ENCODE data around the gene MAP1LC3B2.

Gene MAP1LC3B2

GRCh38 chr12:116614194-116614915, 55.2 kb downstream of the MAP1LC3B2 start:
- TF ChIP-seq GABPA (IDR thresholded peaks at IDR 0.05; ENCODE audit: low read depth), result no peak
- no peak for TF ChIP-seq REST (IDR thresholded peaks at IDR 0.05; ENCODE audit: insufficient replicate concordance, low read depth)
- TF ChIP-seq POLR2AphosphoS5 (IDR thresholded peaks at IDR 0.05; ENCODE audit: low read depth), result no peak
- TF ChIP-seq, protein P1, sequence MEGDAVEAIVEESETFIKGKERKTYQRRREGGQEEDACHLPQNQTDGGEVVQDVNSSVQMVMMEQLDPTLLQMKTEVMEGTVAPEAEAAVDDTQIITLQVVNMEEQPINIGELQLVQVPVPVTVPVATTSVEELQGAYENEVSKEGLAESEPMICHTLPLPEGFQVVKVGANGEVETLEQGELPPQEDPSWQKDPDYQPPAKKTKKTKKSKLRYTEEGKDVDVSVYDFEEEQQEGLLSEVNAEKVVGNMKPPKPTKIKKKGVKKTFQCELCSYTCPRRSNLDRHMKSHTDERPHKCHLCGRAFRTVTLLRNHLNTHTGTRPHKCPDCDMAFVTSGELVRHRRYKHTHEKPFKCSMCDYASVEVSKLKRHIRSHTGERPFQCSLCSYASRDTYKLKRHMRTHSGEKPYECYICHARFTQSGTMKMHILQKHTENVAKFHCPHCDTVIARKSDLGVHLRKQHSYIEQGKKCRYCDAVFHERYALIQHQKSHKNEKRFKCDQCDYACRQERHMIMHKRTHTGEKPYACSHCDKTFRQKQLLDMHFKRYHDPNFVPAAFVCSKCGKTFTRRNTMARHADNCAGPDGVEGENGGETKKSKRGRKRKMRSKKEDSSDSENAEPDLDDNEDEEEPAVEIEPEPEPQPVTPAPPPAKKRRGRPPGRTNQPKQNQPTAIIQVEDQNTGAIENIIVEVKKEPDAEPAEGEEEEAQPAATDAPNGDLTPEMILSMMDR (IDR thresholded peaks at IDR 0.05; ENCODE audit: insufficient read depth, low read length), result no peak
- TF ChIP-seq SPI1 (IDR thresholded peaks at IDR 0.05; ENCODE audit: borderline replicate concordance, low read depth), result no peak
- no peak for DNase-seq (ENCODE audit: low read depth in 1 of 2, low spot score in 1 of 2)
- Histone ChIP-seq H3K27me3 (ENCODE audit: insufficient read depth, poor library complexity, severe bottlenecking) (no peaks in the 10 kb centered on the region), H3K4me3 (replicated peaks; ENCODE audit: insufficient read depth, low read length) (no peak overlapping the region), H3K27ac (replicated peaks) (no peak overlapping the region)

DNA sequence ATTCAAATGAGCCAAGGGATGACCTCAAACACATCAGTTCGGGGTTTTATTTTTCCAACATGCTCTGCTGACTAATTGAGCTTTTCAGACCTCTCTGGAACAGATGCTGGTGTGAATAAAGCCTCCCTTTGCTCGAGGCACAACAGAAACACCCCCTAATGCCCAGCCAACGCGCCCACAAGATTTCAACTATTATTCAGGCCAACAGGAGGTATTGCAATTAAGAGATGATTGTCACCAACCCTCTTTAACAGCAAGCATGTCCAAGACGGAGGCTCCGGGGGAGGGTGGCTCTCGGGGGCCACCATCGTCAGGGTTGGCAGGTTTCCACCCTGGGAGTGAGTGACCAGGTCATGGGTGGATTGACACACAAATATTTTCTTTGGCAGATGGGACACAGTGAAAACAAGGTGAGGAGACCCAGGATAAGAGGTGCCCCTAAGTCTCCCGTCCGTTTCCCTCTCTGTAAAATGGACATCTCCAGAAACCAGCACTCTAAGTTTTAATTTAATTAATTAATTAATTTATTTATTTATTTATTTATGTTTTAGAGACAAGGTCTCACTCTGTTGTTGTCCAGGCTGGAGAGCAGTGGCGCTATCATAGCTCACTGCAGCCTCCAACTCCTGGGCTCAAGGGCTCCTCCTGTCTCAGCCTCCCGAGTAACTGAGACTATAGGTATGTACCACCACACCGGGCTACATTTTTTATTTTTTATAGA, 56.1 kb downstream of the MAP1LC3B2 start:
- no peak overlapping the region for H3K4me3 ChIP-seq (replicated peaks; ENCODE audit: insufficient read depth, low read length)
- no peak for DNase-seq (ENCODE audit: low read depth in 1 of 2, low spot score in 1 of 2)
- no peaks in the 10 kb centered on the region for H3K27me3 ChIP-seq (ENCODE audit: insufficient read depth, poor library complexity, severe bottlenecking)
- TF ChIP-seq REST (IDR thresholded peaks at IDR 0.05; ENCODE audit: insufficient replicate concordance, low read depth), result no peak
- TF ChIP-seq SPI1 (IDR thresholded peaks at IDR 0.05; ENCODE audit: borderline replicate concordance, low read depth), result no peak
- no peak for TF ChIP-seq GABPA (IDR thresholded peaks at IDR 0.05; ENCODE audit: low read depth)
- TF ChIP-seq POLR2AphosphoS5 (IDR thresholded peaks at IDR 0.05; ENCODE audit: low read depth), result no peak
- no peak overlapping the region for H3K27ac ChIP-seq (replicated peaks)

DNA sequence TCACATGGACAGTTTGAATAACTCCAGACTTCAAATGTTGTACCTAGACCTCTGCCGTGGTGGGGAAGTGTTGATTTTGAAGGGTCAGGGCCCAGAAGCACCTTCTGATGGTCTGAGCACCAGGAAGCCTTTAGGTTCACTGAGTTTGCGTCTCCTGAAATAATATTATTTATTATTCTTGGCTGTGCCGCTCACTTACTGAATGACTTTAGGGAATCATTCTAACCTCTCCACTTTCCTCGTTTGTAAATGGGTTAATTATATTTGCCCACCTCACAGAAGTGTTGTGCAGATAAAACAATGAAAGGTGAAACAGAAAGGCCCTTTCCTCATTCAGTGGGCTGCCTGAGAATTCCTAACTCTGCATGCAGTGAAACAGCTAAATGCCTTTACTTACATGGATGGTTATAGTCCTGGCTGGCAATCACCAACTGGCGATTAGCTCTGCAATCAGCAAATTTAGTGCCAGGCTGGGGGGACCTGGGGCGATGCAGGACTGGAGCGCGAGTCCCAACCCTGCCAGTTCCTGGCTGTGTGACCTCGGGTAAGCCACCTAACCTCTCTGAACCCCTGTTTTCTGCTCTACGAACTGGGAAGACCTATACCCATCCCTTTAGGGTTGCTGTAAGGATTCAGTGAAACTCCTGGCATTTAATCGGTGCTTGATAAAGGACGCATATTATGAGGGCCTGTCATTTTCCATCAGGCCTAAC, 57.5 kb downstream of the MAP1LC3B2 start:
- Histone ChIP-seq H3K27me3 (ENCODE audit: insufficient read depth, poor library complexity, severe bottlenecking) (no peaks in the 10 kb centered on the region), H3K27ac (replicated peaks) (no peak overlapping the region), H3K4me3 (replicated peaks; ENCODE audit: insufficient read depth, low read length) (no peak overlapping the region)
- DNase-seq (ENCODE audit: low read depth in 1 of 2, low spot score in 1 of 2), result no peak
- TF ChIP-seq SPI1 (IDR thresholded peaks at IDR 0.05; ENCODE audit: borderline replicate concordance, low read depth) (no peak), REST (IDR thresholded peaks at IDR 0.05; ENCODE audit: insufficient replicate concordance, low read depth) (no peak), GABPA (IDR thresholded peaks at IDR 0.05; ENCODE audit: low read depth) (no peak), POLR2AphosphoS5 (IDR thresholded peaks at IDR 0.05; ENCODE audit: low read depth) (no peak)
- TF ChIP-seq, protein P1 (IDR thresholded peaks at IDR 0.05; ENCODE audit: insufficient read depth, low read length), result no peak
